Measurements from ENCODE around the gene ZNF587B.
"Not testable (repeated sequence)": the region's sequence is repeated elsewhere in the genome, so short reads cannot be mapped to it uniquely, and the experiment has no call there.

The ZNF587B gene

GRCh38 chr19:57841122-57841763 is 11.1 kb downstream of the ZNF587B start:
- no peak for DNase-seq (ENCODE audit: low read depth in 2 of 2)
- H3K4me3 ChIP-seq (replicated peaks in 1 of 2; ENCODE audit: low read depth in 2 of 2, low read length in 2 of 2) = no peak overlapping the region
- TF ChIP-seq CTCF (IDR thresholded peaks at IDR 0.05; ENCODE audit: low read depth, low read length) = no peak

- peak in 1 of 2 donors; percentile 7 for DNase-seq (ENCODE audit: low read depth in 2 of 2)
- not testable (repeated sequence) for H3K4me3 ChIP-seq (replicated peaks in 1 of 2; ENCODE audit: low read depth in 2 of 2, low read length in 2 of 2)
Measured at GRCh38 chr19:57847164-57847563, 17.1 kb downstream of the ZNF587B start.

GRCh38 chr19:57849162-57849665 is 19.1 kb downstream of the ZNF587B start:
- H3K4me3 ChIP-seq (replicated peaks in 1 of 2; ENCODE audit: low read depth in 2 of 2, low read length in 2 of 2) = peak overlapping the region in 1 of 2 donors; percentile 67
- not testable (repeated sequence) for DNase-seq (ENCODE audit: low read depth in 2 of 2)

GRCh38 chr19:57849666-57850473 is 19.8 kb downstream of the ZNF587B start, which contains the start of gene ZNF587:
ZNF587 (plus strand) TSS chr19:57849859; CDS start chr19:57850039, 180 bp downstream.
- peak; percentile 87 to 90 for DNase-seq (ENCODE audit: low read depth in 2 of 2)
- H3K4me3 ChIP-seq (replicated peaks in 1 of 2; ENCODE audit: low read depth in 2 of 2, low read length in 2 of 2) = peak within 1 kb of the TSS; percentile 67 to 80

- TF ChIP-seq CTCF (IDR thresholded peaks at IDR 0.05; ENCODE audit: low read depth, low read length) = no peak
- H3K4me3 ChIP-seq (replicated peaks in 1 of 2; ENCODE audit: low read depth in 2 of 2, low read length in 2 of 2) = peak overlapping the region; percentile 67 to 80
- peak; percentile 27 to 56 for DNase-seq (ENCODE audit: low read depth in 2 of 2)
Measured at GRCh38 chr19:57850553-57851017, 20.5 kb downstream of the ZNF587B start.

- H3K4me3 ChIP-seq (replicated peaks in 1 of 2; ENCODE audit: low read depth in 2 of 2, low read length in 2 of 2) = not testable (repeated sequence)
Measured at GRCh38 chr19:57851812-57852603, 21.9 kb downstream of the ZNF587B start.

GRCh38 chr19:57854117-57854516 is 24.0 kb downstream of the ZNF587B start:
- not testable (repeated sequence) for DNase-seq (ENCODE audit: low read depth in 2 of 2)

More at GRCh38 chr19:57851812-57852603, 21.9 kb downstream of the ZNF587B start:
- not testable (repeated sequence) for DNase-seq (ENCODE audit: low read depth in 2 of 2)

GRCh38 chr19:57862351-57862750 is 32.3 kb downstream of the ZNF587B start:
- H3K4me3 ChIP-seq (replicated peaks in 1 of 2; ENCODE audit: low read depth in 2 of 2, low read length in 2 of 2); DNase-seq (ENCODE audit: low read depth in 2 of 2): not testable (repeated sequence)

More at GRCh38 chr19:57854117-57854516, 24.0 kb downstream of the ZNF587B start:
- not testable (repeated sequence) for H3K4me3 ChIP-seq (replicated peaks in 1 of 2; ENCODE audit: low read depth in 2 of 2, low read length in 2 of 2)

- H3K4me3 ChIP-seq (replicated peaks in 1 of 2; ENCODE audit: low read depth in 2 of 2, low read length in 2 of 2) = no peak overlapping the region
- TF ChIP-seq CTCF (IDR thresholded peaks at IDR 0.05; ENCODE audit: low read depth, low read length) = no peak
- no peak for DNase-seq (ENCODE audit: low read depth in 2 of 2)
Measured at GRCh38 chr19:57867868-57868492, 37.9 kb downstream of the ZNF587B start.

- not testable (repeated sequence) for H3K4me3 ChIP-seq (replicated peaks in 1 of 2; ENCODE audit: low read depth in 2 of 2, low read length in 2 of 2); DNase-seq (ENCODE audit: low read depth in 2 of 2)
Measured at GRCh38 chr19:57869655-57870054, 39.6 kb downstream of the ZNF587B start.

Measured in cardiac fibroblast (primary cell).